Stimulated activated CD4-positive, alpha-beta T cell treated with anti-CD3 and anti-CD28 coated beads, TNF-alpha, amount 100 ng/mL, for 1 hour (primary cell): ENCODE data around the gene DCTN1.
"Not testable (repeated sequence)": the region's sequence is repeated elsewhere in the genome, so short reads cannot be mapped to it uniquely, and the experiment has no call there.

Experiments
- DNase-seq, 3 donors: peaks; one replicate each; pipeline ENCODE4 v3.0.0-alpha.2; 2020; ENCODE audit warnings: low read depth in 3 of 3, low spot score in 1 of 3

DCTN1 gene

GRCh38 chr2:74379851-74380789 is at the start of gene DCTN1:
Gene DCTN1, minus strand, starts transcription at chr2:74380311. Its CDS starts 274 bp downstream, at chr2:74380037.
- DNase-seq, result peak in 1 of 3 donors; percentile 4

GRCh38 chr2:74428675-74429074 is 48.6 kb upstream of the DCTN1 start:
- no peak for DNase-seq

- no peak for DNase-seq
Measured at GRCh38 chr2:74427551-74427950, 47.4 kb upstream of the DCTN1 start.

GRCh38 chr2:74426181-74426758 is 46.2 kb upstream of the DCTN1 start:
- no peak for DNase-seq

- DNase-seq, result no peak
Measured at GRCh38 chr2:74425523-74425922, 45.4 kb upstream of the DCTN1 start.

- DNase-seq, result no peak
Measured at GRCh38 chr2:74424995-74425406, 44.9 kb upstream of the DCTN1 start.

GRCh38 chr2:74424139-74424992 is 44.3 kb upstream of the DCTN1 start:
- no peak for DNase-seq

- DNase-seq, result no peak
Measured at GRCh38 chr2:74423231-74424095, 43.4 kb upstream of the DCTN1 start.

GRCh38 chr2:74421221-74421870 is 41.2 kb upstream of the DCTN1 start, which contains the start of the genes C2orf81 and WDR54:
Gene C2orf81, minus strand, starts transcription at chr2:74421619. Its CDS starts 59 bp downstream, at chr2:74421560.
Gene WDR54, plus strand, starts transcription at chr2:74421730. Its CDS starts 424 bp downstream, at chr2:74422154.
- DNase-seq, result peak; percentile 81 to 91 (median 86)

GRCh38 chr2:74420443-74421103 is 40.5 kb upstream of the DCTN1 start:
- DNase-seq, result not testable (repeated sequence)

GRCh38 chr2:74420006-74420405 is 39.9 kb upstream of the DCTN1 start:
- no peak for DNase-seq

GRCh38 chr2:74419345-74419744 is 39.2 kb upstream of the DCTN1 start:
- no peak for DNase-seq

GRCh38 chr2:74418312-74418711 is 38.2 kb upstream of the DCTN1 start:
- DNase-seq, result no peak

GRCh38 chr2:74417763-74418162 is 37.7 kb upstream of the DCTN1 start:
- no peak for DNase-seq

- DNase-seq, result no peak
Measured at GRCh38 chr2:74417197-74417596, 37.1 kb upstream of the DCTN1 start.

GRCh38 chr2:74416778-74417177 is 36.7 kb upstream of the DCTN1 start:
- DNase-seq, result no peak

GRCh38 chr2:74415762-74416395 is 35.8 kb upstream of the DCTN1 start:
- no peak for DNase-seq

GRCh38 chr2:74414881-74415761 is 35.0 kb upstream of the DCTN1 start:
- DNase-seq, result no peak
